ENCODE results near the gene MAGI2. TPM values are rescaled to one million over a fixed set of nuclear protein-coding genes. Genes with fewer than 3 reads are reported as not detected.

The MAGI2 gene
- total RNA-seq, 2 experiments from 2014 or later: 0.14 to 0.19 TPM

DNA sequence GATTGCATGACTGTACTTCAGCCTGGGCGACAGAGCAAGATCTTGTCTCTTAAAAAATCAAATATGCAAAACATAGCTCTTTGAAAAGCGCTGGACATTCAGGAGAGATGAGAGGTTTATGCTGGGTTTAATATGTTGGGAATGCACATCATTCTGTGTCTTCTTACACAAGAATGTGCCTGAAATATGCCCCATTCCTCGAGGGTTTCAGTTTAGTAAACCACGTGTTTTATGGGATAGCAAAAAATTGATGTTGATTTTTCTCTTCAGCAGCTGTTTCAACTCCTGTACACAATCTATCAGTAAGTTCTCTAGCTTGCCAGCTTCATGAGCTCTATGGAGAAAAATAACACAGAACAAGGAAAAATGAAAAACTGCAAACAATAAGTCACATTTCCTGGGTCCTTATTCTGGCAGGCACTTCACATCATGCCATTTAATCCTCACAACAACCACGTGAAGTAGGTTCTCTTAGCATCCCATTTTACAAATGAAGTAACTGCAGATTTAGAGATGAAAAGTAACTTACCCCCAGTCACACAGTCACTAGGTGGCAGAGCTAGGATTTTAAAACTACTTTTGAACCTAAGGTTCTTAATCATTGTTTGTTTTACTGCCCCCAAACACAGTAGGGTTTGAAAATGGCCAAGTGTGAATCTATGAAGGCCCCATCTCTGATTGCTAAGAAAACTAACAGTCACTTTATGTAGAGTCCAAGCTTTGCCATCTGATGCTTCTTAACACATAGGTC is 1231.3 kb downstream of the MAGI2 start:
- H3K36me3 Mint-ChIP-seq: no peaks in the 10 kb centered on the region
- DNase-seq: no peak
- no peaks in the 10 kb centered on the region for H3K9me3 Mint-ChIP-seq
- no peak for ATAC-seq (ENCODE audit: low read depth)
- H3K4me3 Mint-ChIP-seq: no peak overlapping the region
- POLR2A ChIA-PET: no interaction called here
- H3K27ac Mint-ChIP-seq: no peak overlapping the region
- no peaks in the 10 kb centered on the region for H3K4me1 Mint-ChIP-seq
- H3K27me3 Mint-ChIP-seq: no peaks in the 10 kb centered on the region

DNA sequence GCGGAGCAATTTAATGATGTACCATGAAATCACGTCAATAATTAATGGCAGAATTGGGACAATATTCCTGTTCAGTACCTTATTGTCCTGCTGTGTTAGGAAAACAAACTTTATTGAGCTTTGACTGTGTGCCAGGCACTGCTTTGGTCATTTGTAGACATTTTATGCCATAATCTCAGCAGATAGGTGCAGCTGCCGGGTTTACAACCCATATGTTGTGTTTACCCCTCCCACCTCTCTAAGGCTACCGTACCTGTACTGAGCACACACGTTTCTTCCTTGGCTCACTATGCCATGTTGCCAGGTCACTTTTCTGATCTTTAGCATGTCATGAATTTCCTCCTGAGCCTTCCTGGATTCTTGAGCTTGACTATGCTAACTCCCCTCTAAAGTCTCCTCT is 1232.7 kb downstream of the MAGI2 start:
- no peaks in the 10 kb centered on the region for H3K4me1 Mint-ChIP-seq
- no peak overlapping the region for H3K27ac Mint-ChIP-seq
- no peak overlapping the region for H3K4me3 Mint-ChIP-seq
- POLR2A ChIA-PET: no interaction called here
- no peaks in the 10 kb centered on the region for H3K27me3 Mint-ChIP-seq
- ATAC-seq (ENCODE audit: low read depth): no peak
- H3K36me3 Mint-ChIP-seq: no peaks in the 10 kb centered on the region
- H3K9me3 Mint-ChIP-seq: no peaks in the 10 kb centered on the region
- no peak for DNase-seq

DNA sequence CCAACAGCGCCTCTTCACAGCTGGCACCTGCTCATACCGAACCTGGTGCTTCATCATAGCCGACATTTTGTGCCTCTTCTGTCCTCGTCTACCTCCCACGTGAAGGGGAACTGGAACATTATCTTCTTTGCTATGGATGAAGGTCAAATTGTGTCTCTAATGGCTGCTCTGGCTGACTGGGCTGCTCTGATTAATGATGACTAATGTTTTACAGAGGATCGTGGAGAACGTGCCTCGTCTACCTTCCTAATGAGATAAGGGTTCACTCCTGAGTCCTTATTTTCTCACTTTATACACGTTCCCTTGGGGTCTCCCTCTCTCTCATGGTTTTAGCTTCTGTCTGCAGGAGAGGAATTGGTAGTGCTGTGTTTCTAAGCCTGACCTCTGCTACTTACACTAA is 1234.6 kb downstream of the MAGI2 start:
- Mint-ChIP-seq H3K27me3 (no peaks in the 10 kb centered on the region), H3K36me3 (no peaks in the 10 kb centered on the region), H3K4me1 (no peaks in the 10 kb centered on the region), H3K9me3 (no peaks in the 10 kb centered on the region), H3K4me3 (no peak overlapping the region), H3K27ac (no peak overlapping the region)
- no peak for DNase-seq
- ATAC-seq (ENCODE audit: low read depth): no peak
- POLR2A ChIA-PET: no interaction called here

DNA sequence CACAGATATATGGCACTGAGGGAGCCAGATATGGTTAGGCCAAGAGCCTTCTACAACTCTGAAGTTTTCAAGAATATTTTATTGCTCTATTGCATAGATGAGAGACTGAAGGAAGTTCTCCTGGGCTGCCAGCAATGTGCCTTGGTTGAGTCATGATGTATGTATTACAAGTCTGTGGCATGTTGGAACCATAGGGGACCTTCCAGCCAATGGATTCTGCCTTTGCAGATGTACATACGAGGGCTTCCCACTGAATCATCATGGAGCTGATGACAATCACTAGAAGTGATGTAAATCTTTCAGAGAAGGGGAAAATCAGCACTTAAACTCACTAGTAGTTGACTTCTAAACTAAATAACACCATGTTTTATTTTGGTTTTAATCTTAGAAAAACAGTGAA is 1235.4 kb downstream of the MAGI2 start:
- POLR2A ChIA-PET: no interaction called here
- no peaks in the 10 kb centered on the region for H3K27me3 Mint-ChIP-seq
- H3K4me3 Mint-ChIP-seq: no peak overlapping the region
- no peaks in the 10 kb centered on the region for H3K4me1 Mint-ChIP-seq
- H3K27ac Mint-ChIP-seq: no peak overlapping the region
- H3K9me3 Mint-ChIP-seq: no peaks in the 10 kb centered on the region
- DNase-seq (no peak), ATAC-seq (ENCODE audit: low read depth) (no peak)
- no peaks in the 10 kb centered on the region for H3K36me3 Mint-ChIP-seq

DNA sequence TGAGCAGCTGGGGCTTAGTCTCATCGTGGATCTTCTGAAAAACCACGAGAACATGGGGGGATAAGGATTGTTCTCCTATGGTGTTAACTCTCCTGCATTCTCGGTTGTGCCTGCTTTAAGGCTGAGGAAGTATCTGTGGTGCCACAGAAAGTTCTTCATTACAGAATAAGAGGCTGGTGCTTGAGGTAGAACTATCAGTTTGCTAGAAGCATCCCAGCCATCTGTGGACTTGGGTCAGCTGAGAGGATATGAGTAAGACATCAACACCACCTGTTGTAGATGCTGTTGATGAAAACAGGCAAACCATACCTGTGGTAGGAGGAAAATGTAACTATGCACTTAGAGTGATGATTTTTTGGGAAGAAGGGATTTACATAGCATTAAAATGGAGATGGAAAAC is 1238.3 kb downstream of the MAGI2 start:
- no peak for ATAC-seq (ENCODE audit: low read depth)
- Mint-ChIP-seq H3K27ac (no peak overlapping the region), H3K27me3 (no peaks in the 10 kb centered on the region), H3K4me3 (no peak overlapping the region), H3K9me3 (no peaks in the 10 kb centered on the region), H3K4me1 (no peaks in the 10 kb centered on the region), H3K36me3 (no peaks in the 10 kb centered on the region)
- no peak for DNase-seq
- POLR2A ChIA-PET: no interaction called here

DNA sequence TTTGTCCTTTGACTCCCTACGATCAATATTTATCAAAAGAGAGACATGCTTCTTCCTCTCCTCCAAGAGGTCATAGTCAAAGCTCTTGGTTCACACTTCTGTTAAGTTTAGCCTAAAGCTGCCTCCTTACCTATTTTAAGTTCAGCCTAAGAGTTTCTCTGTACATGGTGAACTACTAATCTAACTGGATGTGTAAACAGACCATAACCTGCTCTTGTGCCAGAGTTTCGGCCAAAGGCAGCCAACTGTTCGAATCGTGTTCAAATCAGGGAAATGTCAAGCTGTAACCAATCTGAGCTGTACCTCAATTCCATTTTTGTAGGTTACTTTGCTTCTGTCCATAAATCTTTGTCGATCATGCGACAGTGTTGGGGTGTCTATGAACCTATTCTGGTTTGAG is 1240.1 kb downstream of the MAGI2 start:
- Mint-ChIP-seq H3K4me1 (no peaks in the 10 kb centered on the region), H3K36me3 (no peaks in the 10 kb centered on the region), H3K27me3 (no peaks in the 10 kb centered on the region), H3K4me3 (no peak overlapping the region), H3K27ac (no peak overlapping the region), H3K9me3 (no peaks in the 10 kb centered on the region)
- ATAC-seq (ENCODE audit: low read depth) (no peak), DNase-seq (no peak)
- POLR2A ChIA-PET: no interaction called here

DNA sequence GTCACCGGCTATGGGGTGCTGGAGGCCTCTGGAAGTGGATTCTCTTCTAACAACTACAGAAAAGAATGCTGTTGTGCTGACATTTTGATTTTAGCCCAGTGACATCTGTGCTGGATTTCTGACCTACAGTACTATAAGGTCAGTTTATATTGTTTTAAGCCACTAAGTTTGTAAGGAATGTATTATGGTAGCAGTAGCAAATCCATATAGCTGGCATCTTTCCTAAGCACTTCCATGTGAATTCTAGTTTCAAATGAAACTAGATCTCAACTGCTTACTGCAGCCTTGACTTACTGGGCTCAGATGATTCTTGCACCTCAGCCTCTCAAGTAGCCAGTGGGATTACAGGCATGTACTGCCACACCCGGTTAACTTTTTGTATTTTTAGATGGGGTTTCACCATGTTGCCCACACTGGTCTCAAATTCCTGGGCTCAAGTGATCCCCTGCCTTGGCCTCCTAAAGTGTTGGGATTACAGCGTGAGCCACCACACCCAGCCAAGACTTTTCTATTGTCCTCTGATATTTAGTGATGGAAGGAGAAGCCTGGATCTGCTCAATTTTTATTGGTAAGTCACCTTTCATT is 1240.9 kb downstream of the MAGI2 start:
- no peak overlapping the region for H3K4me3 Mint-ChIP-seq
- POLR2A ChIA-PET: no interaction called here

DNA sequence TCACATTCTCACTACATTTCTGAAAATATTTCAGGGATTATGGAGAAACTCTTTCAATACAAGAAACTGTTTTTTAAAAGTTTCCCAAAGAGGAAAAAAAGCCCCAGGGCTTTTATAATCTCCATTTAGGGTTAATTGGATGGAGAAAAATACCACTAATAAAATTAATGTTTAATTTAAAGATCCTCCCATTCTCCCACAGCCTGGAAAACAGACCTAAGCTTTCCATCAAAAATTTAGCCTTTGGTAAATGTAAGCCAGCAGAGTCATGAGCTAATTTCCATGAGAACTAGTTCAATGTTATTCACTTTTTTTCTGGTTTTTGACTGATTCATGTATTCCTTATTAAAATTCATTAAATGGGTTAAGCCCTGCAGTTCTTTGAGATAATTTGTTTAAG is 1246.2 kb downstream of the MAGI2 start:
- ATAC-seq (ENCODE audit: low read depth) (no peak), DNase-seq (no peak)
- H3K36me3 Mint-ChIP-seq: no peaks in the 10 kb centered on the region
- H3K27me3 Mint-ChIP-seq: no peaks in the 10 kb centered on the region
- no peak overlapping the region for H3K4me3 Mint-ChIP-seq
- H3K27ac Mint-ChIP-seq: no peak overlapping the region
- no peaks in the 10 kb centered on the region for H3K4me1 Mint-ChIP-seq
- H3K9me3 Mint-ChIP-seq: no peaks in the 10 kb centered on the region
- POLR2A ChIA-PET: no interaction called here

More for the DNA sequence above, 1240.9 kb downstream of the MAGI2 start:
- H3K9me3 Mint-ChIP-seq: no peaks in the 10 kb centered on the region
- ATAC-seq (ENCODE audit: low read depth) (no peak), DNase-seq (no peak)
- no peaks in the 10 kb centered on the region for H3K4me1 Mint-ChIP-seq
- no peaks in the 10 kb centered on the region for H3K36me3 Mint-ChIP-seq
- no peak overlapping the region for H3K27ac Mint-ChIP-seq
- H3K27me3 Mint-ChIP-seq: no peaks in the 10 kb centered on the region

DNA sequence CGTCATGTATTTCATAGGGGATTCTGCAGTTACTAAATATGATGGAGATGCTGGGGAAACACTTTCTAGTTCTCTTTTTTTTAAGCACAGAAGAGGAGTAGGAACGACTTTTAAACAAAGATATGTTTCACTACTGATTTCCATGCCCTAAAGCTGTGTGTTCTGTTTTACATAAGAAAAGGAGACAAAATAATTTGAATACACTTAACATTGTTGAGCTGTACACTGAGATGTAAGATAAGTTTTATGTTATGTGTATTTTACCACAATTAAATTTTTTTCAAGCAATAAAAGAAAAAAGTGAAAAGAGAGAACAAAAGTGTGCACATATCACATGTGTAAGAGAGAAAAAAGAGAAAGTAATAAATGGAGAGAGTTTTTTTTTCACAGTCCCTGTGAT is 1246.7 kb downstream of the MAGI2 start:
- ATAC-seq (ENCODE audit: low read depth): no peak
- Mint-ChIP-seq H3K4me3 (no peak overlapping the region), H3K4me1 (no peaks in the 10 kb centered on the region), H3K27me3 (no peaks in the 10 kb centered on the region), H3K36me3 (no peaks in the 10 kb centered on the region), H3K9me3 (no peaks in the 10 kb centered on the region), H3K27ac (no peak overlapping the region)
- POLR2A ChIA-PET: no interaction called here
- DNase-seq: no peak

DNA sequence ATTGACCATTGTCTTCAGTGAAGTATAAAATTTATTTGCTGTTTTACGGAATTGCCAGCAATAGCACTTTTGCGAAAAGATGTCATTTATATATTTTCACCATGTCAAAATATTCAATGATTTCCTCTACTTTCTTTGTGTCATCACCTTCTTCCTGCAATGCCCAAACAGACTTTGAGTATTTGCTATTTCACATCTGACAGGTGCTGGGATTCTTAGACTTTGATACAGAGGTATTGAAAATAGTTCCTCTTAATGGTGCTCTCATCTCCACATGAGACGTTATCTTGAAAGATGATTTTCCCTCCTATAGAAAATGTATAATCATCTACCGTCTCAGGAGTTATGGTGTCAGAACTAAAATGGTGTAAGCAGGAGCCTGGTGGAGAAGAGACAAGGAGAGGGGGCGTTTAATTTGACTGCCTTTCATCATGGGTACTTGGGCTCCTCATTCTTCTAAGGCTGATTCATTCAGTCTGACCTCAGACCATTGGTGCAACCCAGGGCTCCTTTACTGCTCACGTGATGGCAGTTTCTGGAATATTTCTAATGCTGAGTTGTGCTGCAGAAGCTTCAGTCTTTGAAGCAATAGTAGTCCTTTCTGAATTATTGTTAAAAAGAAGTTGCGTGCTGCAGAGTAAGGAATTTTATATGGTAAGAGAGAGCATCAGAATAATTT is 1250.3 kb downstream of the MAGI2 start:
- H3K36me3 Mint-ChIP-seq: no peaks in the 10 kb centered on the region
- POLR2A ChIA-PET: interaction anchor here (0.5 kb wide), 1 partner anchor 363 kb away, joined by 4 read pairs; no protein-coding TSS in a partner anchor
- ATAC-seq (ENCODE audit: low read depth) (no peak), DNase-seq (no peak)
- no peak overlapping the region for H3K4me3 Mint-ChIP-seq
- H3K4me1 Mint-ChIP-seq: no peaks in the 10 kb centered on the region
- H3K27me3 Mint-ChIP-seq: no peaks in the 10 kb centered on the region
- no peak overlapping the region for H3K27ac Mint-ChIP-seq
- H3K9me3 Mint-ChIP-seq: no peaks in the 10 kb centered on the region

DNA sequence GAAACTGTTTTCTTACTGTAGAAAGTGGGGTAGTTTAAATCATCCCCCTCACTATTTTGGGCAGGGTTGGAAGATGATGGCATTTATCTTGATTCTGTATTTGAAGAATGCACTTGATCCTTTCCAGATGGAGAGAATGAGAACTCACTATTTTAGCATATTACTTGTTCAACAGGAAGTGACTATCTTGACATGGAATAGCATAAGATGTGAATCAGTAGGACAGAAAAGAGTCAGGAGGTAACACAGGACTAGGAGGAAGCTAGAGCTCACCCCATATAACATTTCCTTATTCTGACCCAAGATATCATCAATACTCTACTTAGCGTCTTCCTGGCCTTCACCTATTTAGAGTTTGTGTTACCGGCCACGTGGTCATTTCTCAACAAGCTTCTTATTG is 1254.7 kb downstream of the MAGI2 start:
- Mint-ChIP-seq H3K9me3 (no peaks in the 10 kb centered on the region), H3K27me3 (peaks cover 3% of the 10 kb centered on the region), H3K4me1 (no peaks in the 10 kb centered on the region), H3K4me3 (no peak overlapping the region), H3K36me3 (no peaks in the 10 kb centered on the region), H3K27ac (no peak overlapping the region)
- POLR2A ChIA-PET: no interaction called here
- DNase-seq (no peak), ATAC-seq (ENCODE audit: low read depth) (no peak)

DNA sequence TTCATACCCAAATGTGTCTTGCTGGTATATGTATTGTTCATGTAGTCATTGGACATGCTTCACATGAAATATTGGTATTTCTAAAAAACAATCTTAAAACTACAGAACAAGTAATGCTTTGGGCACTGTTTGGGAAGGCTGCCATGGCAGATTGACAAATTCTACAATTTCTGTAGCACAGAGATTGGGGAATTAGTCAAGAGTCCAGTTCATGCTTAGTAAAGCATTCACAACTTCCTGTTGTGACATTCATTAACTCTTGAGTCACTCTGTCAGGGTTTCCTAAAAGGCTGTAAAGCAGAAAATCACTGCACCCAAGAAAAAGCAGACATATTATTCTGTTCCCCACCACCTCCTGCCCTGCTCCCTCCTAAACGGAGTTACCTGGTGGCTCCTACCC is 1256.0 kb downstream of the MAGI2 start:
- Mint-ChIP-seq H3K9me3 (no peaks in the 10 kb centered on the region), H3K4me1 (no peaks in the 10 kb centered on the region), H3K27ac (no peak overlapping the region), H3K4me3 (no peak overlapping the region), H3K27me3 (peaks cover 3% of the 10 kb centered on the region), H3K36me3 (no peaks in the 10 kb centered on the region)
- no peak for DNase-seq
- POLR2A ChIA-PET: no interaction called here
- ATAC-seq (ENCODE audit: low read depth): no peak

DNA sequence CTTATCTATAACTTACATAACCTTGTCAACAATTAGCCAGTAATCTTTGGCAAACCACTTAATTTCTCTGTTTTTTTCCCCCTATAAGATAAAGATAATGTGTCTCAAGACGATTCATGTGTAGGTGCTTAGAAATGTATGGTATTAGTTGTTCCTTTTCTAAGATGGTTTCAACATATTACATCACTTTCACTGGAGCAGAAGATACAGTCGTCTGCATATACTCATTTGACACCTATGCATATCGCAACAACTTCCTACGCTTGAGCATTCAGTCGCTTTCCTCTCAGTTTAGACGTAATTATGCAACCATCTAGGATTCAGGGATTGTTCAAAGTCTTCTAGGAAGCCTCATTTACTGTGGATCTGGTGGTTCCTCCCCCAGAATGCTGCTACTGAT is 1258.2 kb downstream of the MAGI2 start:
- ATAC-seq (ENCODE audit: low read depth) (no peak), DNase-seq (no peak)
- no peak overlapping the region for H3K4me3 Mint-ChIP-seq
- POLR2A ChIA-PET: no interaction called here
- H3K36me3 Mint-ChIP-seq: no peaks in the 10 kb centered on the region
- H3K4me1 Mint-ChIP-seq: no peaks in the 10 kb centered on the region
- H3K27ac Mint-ChIP-seq: no peak overlapping the region
- no peaks in the 10 kb centered on the region for H3K9me3 Mint-ChIP-seq
- H3K27me3 Mint-ChIP-seq: peaks cover 3% of the 10 kb centered on the region

DNA sequence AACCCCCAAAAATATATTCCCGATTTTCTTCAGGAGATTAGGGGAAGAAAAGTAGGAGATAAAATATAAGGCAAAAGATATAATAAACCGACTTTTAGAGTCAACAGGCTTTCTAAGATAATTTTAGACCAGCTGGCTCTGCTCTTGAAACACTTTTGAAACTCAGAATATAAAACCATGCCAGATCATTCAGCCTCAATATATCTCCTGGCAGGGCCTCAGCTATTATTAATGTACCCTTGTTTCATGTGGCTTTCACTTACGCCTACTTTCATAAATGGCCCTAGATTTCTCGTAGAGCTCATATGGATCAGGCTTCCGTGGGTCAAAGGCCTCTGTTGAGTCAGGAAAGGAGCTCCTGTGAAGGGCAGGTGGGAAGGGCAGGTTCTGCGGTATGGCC is 1258.9 kb downstream of the MAGI2 start:
- H3K9me3 Mint-ChIP-seq: no peaks in the 10 kb centered on the region
- H3K4me1 Mint-ChIP-seq: no peaks in the 10 kb centered on the region
- POLR2A ChIA-PET: no interaction called here
- no peak overlapping the region for H3K4me3 Mint-ChIP-seq
- no peak overlapping the region for H3K27ac Mint-ChIP-seq
- no peaks in the 10 kb centered on the region for H3K36me3 Mint-ChIP-seq
- no peak for DNase-seq
- no peak for ATAC-seq (ENCODE audit: low read depth)
- H3K27me3 Mint-ChIP-seq: peaks cover 3% of the 10 kb centered on the region

Measured in activated naive CD8-positive, alpha-beta T cell treated with anti-CD3 and anti-CD28 coated beads, Interleukin-2, amount 10 ng/mL, durations not matched to agents 7 days and 5 days (primary cell).